ENCODE data around the gene TSPAN3.

Gene TSPAN3

DNA sequence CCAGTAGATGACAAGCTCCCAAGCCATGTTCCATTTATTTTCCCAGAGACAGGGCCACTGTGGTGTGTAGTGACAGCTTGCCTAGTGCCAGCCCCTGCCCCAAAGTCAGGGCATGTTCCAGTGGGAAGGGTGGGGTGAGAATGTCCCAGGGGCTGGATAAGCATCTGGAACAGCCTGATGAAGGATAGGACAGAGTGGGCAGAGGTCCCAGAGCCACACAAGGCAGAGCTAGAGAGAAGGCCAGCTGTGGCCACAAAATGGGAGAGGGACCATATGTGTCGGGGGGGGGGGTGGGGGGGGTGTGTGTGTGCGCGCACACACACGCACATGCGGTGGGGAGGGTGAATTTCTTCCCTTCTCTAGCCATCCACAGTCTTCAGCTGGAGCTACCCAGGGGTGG lies 27.0 kb upstream of the TSPAN3 start:
- TF ChIP-seq, protein P1, sequence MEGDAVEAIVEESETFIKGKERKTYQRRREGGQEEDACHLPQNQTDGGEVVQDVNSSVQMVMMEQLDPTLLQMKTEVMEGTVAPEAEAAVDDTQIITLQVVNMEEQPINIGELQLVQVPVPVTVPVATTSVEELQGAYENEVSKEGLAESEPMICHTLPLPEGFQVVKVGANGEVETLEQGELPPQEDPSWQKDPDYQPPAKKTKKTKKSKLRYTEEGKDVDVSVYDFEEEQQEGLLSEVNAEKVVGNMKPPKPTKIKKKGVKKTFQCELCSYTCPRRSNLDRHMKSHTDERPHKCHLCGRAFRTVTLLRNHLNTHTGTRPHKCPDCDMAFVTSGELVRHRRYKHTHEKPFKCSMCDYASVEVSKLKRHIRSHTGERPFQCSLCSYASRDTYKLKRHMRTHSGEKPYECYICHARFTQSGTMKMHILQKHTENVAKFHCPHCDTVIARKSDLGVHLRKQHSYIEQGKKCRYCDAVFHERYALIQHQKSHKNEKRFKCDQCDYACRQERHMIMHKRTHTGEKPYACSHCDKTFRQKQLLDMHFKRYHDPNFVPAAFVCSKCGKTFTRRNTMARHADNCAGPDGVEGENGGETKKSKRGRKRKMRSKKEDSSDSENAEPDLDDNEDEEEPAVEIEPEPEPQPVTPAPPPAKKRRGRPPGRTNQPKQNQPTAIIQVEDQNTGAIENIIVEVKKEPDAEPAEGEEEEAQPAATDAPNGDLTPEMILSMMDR (conservative IDR thresholded peaks at IDR 0.05; ENCODE audit: low read depth, low read length) = no peak
- H3K4me3 ChIP-seq (ENCODE audit: low read depth, low read length) = no peak overlapping the region
- no peak for DNase-seq (ENCODE audit: low read depth)

DNA sequence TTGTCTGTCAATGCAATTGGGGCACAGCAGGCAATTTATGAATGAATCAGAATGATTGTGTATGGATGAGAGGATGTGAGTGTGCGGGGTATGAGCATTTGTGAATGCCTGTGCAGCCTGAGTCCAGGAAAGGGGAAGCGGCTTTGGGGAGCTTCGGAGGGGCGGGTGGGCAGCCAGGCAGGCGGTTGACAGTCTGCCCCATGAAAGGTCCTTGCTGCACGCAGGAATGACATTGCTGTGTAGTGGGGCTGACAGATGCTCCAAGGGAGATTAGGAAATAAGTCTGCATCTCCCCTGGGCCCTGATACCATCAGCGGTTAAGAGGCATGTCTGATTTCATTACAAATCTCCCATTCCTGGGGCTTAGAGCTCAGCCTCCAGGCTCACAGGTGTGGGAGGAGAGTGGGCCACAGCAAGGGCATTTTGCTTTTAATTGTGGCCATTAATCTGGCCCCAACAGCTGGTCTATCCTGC lies 26.4 kb upstream of the TSPAN3 start:
- no peak for DNase-seq (ENCODE audit: low read depth)
- H3K4me3 ChIP-seq (ENCODE audit: low read depth, low read length) = no peak overlapping the region
- TF ChIP-seq, protein P1 (conservative IDR thresholded peaks at IDR 0.05; ENCODE audit: low read depth, low read length) = no peak

DNA sequence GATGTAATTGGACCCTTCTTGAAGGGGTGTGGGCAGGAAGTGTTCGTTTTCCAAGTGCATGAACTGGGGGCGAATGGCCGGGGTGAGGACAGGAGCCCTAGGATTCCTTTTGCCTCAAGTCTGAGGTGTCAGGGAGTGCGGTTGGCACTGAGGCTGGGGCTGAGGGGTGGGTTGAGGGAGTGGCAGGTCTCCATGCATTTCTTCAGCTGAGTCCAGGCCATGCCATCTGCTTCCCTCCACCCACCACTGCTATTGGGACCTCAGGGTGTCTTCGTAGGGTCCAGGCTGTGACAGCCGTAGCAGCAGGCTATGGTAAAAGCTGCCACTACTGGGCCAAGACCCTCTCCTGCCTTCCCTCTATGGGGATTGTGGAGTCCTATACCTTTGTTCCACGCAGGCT lies 25.6 kb upstream of the TSPAN3 start:
- no peak for DNase-seq (ENCODE audit: low read depth)
- TF ChIP-seq, protein P1 (conservative IDR thresholded peaks at IDR 0.05; ENCODE audit: low read depth, low read length) = no peak
- H3K4me3 ChIP-seq (ENCODE audit: low read depth, low read length) = no peak overlapping the region

DNA sequence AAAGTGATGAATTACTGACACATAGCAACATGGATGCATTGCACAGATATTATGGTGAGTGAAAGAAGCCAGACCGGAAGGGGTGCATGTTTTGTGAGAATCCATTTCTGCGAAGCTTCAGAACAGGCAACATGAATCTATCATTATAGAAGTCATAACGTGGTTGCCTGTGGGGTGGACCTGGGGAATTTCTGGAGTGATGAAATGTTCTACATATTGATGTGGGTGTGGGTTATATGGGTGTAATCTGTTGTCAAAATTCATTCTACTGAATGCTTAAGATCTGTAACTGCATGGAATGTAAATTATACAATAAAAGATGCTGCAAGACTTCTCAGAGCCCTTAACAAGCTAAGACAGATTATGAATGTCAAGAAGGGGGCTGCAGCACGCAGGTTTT lies 25.2 kb upstream of the TSPAN3 start:
- peak; percentile 26 for DNase-seq (ENCODE audit: low read depth)
- TF ChIP-seq, protein P1 (conservative IDR thresholded peaks at IDR 0.05; ENCODE audit: low read depth, low read length) = no peak
- no peak overlapping the region for H3K4me3 ChIP-seq (ENCODE audit: low read depth, low read length)

DNA sequence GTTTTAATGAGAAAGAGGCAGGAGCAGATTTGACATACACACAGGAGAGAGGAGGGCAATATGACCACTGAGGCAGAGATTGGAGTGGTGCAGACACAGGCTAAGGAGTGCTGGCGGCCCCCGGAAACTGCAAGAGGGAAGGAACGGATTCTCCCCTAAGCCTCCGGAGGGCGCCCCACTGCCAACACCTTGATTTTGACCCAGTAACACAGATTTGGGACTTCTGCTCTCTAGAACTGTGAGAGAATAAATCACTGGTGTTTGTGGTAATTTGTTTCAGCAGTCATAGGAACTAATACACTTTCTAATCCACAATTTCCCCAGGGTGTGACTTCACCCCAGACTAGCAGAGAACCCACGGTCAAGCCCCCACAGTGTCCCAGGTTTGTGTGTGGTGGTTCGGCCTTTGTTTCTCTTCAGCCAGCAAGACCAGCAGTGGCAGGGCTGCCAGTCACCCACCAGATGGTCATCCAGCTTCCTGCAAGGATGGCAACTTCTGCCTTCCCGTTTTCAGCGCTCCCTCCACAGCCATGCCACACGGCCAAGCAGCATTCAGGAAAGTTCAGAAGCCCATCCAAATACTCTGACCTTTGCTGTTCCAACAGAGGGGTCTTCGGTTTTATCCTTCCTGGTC lies 23.6 kb upstream of the TSPAN3 start:
- no peak overlapping the region for H3K4me3 ChIP-seq (ENCODE audit: low read depth, low read length)
- TF ChIP-seq, protein P1 (conservative IDR thresholded peaks at IDR 0.05; ENCODE audit: low read depth, low read length) = peak; percentile 42
- DNase-seq (ENCODE audit: low read depth) = no peak

DNA sequence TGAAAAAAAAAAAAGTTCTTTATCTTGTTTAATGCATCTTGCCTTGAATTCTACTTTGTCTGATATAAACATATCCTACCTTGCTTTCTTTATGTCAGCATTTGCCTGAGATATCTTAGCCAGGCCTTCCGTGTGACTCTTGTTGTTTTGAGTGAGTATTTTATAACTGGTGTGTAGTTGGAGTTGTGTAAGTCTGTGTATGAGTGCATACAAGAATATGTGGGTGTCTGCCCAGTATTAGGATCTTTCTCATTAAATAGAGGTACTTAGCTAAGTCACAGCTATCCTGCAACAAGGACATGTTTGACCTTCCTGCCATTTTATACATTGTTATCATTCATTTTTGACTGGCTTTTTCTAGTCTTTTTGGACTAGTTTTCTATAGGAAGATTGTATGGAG lies 22.5 kb upstream of the TSPAN3 start:
- TF ChIP-seq, protein P1 (conservative IDR thresholded peaks at IDR 0.05; ENCODE audit: low read depth, low read length) = no peak
- no peak overlapping the region for H3K4me3 ChIP-seq (ENCODE audit: low read depth, low read length)

DNA sequence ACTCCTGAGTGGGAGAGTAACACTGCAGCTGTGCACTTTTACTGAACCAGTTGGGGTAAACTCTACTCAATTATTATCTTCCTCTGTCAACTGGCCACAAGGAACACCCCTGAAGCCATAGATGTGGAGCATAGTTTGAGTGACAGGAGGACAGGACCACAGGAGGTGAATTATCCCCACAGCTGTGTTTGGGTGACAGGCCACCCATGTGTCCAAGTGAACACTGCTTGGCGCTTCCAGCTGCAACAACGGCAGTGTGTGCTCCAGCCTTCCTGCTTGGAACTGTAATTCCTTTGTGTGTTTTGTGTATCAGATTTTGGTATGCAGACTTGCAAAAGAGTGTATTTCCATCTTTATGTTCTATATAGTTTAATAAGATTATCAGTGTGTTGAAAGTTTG lies 20.2 kb upstream of the TSPAN3 start:
- H3K4me3 ChIP-seq (ENCODE audit: low read depth, low read length) = no peak overlapping the region
- DNase-seq (ENCODE audit: low read depth) = no peak
- TF ChIP-seq, protein P1 (conservative IDR thresholded peaks at IDR 0.05; ENCODE audit: low read depth, low read length) = no peak

More for the DNA sequence above, 22.5 kb upstream of the TSPAN3 start:
- no peak for DNase-seq (ENCODE audit: low read depth)

Data from choroid plexus epithelial cell (primary cell).